ENCODE measurements around the gene SYT17. TPM values are rescaled to one million over a fixed set of nuclear protein-coding genes. Genes with fewer than 3 reads are reported as not detected.

SYT17 gene
- total and polyA plus RNA-seq, 12 donors, result 0.20 to 1.3 (median 0.59) TPM

- DNase-seq, result no peak
- no peak overlapping the region for H3K27ac ChIP-seq
- 80 to 83% methylated on average over 4 of the region's 4 CpGs for WGBS, 2 donors
- no peaks in the 10 kb centered on the region for H3K4me1 ChIP-seq
- TF ChIP-seq CTCF (IDR thresholded peaks at IDR 0.05), result no peak
- intact Hi-C loops (cut with DNase I), result no loop called here
- ATAC-seq, result no peak
- no peaks in the 10 kb centered on the region for H3K36me3 ChIP-seq
- no peak overlapping the region for H3K4me3 ChIP-seq
- no peaks in the 10 kb centered on the region for H3K9me3 ChIP-seq
- H3K27me3 ChIP-seq, result peaks cover 0 to 11% (median 0%) of the 10 kb centered on the region in 7 donors
Measured at GRCh38 chr16:19254611-19255010, 86.6 kb downstream of the SYT17 start.

- Histone ChIP-seq H3K27me3 (no peaks in the 10 kb centered on the region), H3K36me3 (no peaks in the 10 kb centered on the region), H3K4me1 (no peaks in the 10 kb centered on the region), H3K27ac (no peak overlapping the region), H3K9me3 (peaks cover 0 to 39% (median 0%) of the 10 kb centered on the region in 11 donors), H3K4me3 (no peak overlapping the region)
- intact Hi-C loops (cut with DNase I), result no loop called here
- DNase-seq, result no peak
- TF ChIP-seq CTCF (IDR thresholded peaks at IDR 0.05), result no peak
- 90 to 92% methylated on average over 4 of the region's 4 CpGs for WGBS, 2 donors
- ATAC-seq, result no peak
Measured at GRCh38 chr16:19264123-19264673, 96.2 kb downstream of the SYT17 start.

GRCh38 chr16:19265380-19265930, 97.4 kb downstream of the SYT17 start:
- Histone ChIP-seq H3K27ac (no peak overlapping the region), H3K36me3 (no peaks in the 10 kb centered on the region), H3K27me3 (no peaks in the 10 kb centered on the region), H3K4me3 (no peak overlapping the region), H3K4me1 (no peaks in the 10 kb centered on the region), H3K9me3 (peaks cover 0 to 40% (median 0%) of the 10 kb centered on the region in 11 donors)
- intact Hi-C loops (cut with DNase I), result no loop called here
- no peak for ATAC-seq
- TF ChIP-seq CTCF (IDR thresholded peaks at IDR 0.05), result no peak
- 82% methylated on average over 9 of the region's 9 CpGs for WGBS, 2 donors
- DNase-seq, result no peak

- H3K4me1 ChIP-seq, result no peaks in the 10 kb centered on the region
- no peak overlapping the region for H3K27ac ChIP-seq
- peaks cover 0 to 40% (median 0%) of the 10 kb centered on the region in 11 donors for H3K9me3 ChIP-seq
- WGBS, 2 donors, result 93 to 97% methylated on average over 11 of the region's 11 CpGs
- DNase-seq, result no peak
- intact Hi-C loops (cut with DNase I), result no loop called here
- H3K27me3 ChIP-seq, result no peaks in the 10 kb centered on the region
- H3K4me3 ChIP-seq, result no peak overlapping the region
- no peak for TF ChIP-seq CTCF (IDR thresholded peaks at IDR 0.05)
- ATAC-seq, result no peak
- no peaks in the 10 kb centered on the region for H3K36me3 ChIP-seq
Measured at GRCh38 chr16:19266774-19267173, 98.7 kb downstream of the SYT17 start.
